Left ventricle myocardium inferior (tissue), 1 donor: ENCODE results near the gene GPR160. TPM values are rescaled to one million over a fixed set of nuclear protein-coding genes. Genes with fewer than 3 reads are reported as not detected.
"Not testable (repeated sequence)": the region's sequence is repeated elsewhere in the genome, so short reads cannot be mapped to it uniquely, and the experiment has no call there.

Source experiments
- DNase-seq: peaks from one replicate; pipeline ENCODE4 v3.0.0-alpha.2; 2020
- H3K27ac ChIP-seq: fragments of 200-600 bp; replicated peaks from 2 replicates; pipeline ENCODE4 v1.8.0; 2021
- H3K27me3 ChIP-seq: fragments of 200-600 bp; 2 replicates; pipeline ENCODE4 v1.8.0; 2021; ENCODE audit warnings: low read depth
- H3K36me3 ChIP-seq: fragments of 200-600 bp; 2 replicates; pipeline ENCODE4 v1.8.0; 2021
- H3K4me1 ChIP-seq: fragments of 200-600 bp; 2 replicates; pipeline ENCODE4 v1.8.0; 2021
- H3K4me3 ChIP-seq: fragments of 200-600 bp; 2 replicates; pipeline ENCODE4 v1.8.0; 2021; ENCODE audit warnings: mild to moderate bottlenecking, moderate library complexity
- H3K9me3 ChIP-seq: fragments of 200-600 bp; replicated peaks from 2 replicates; pipeline ENCODE4 v1.8.0; 2021
- intact Hi-C: fragments of 100-400 bp; cut with micrococcal nuclease; formaldehyde crosslinking; loops from one replicate; pipeline ENCODE4 v1.11.0; 2022
- total RNA-seq: library from RNA; stranded (reverse); fragmentation: NEBNext Ultra II Directional; extraction: Animal tissue kit (Norgen Biotek cat#: 25700); gene quantifications from one replicate; pipeline ENCODE4 v1.2.1, GENCODE V29; 2021
- TF ChIP-seq, protein P1 (sequence below): fragments of 200-600 bp; IDR thresholded peaks from 2 replicates; pipeline ENCODE4 v1.8.0; 2021; ENCODE audit warnings: antibody characterized with exemption, mild to moderate bottlenecking, borderline replicate concordance
- donor health status: DM: no; HTN: yes; CAD: no; lungs with severe emphysema.

The GPR160 gene
- total RNA-seq, 1 donor from 2014 or later = 0.99 TPM

DNA sequence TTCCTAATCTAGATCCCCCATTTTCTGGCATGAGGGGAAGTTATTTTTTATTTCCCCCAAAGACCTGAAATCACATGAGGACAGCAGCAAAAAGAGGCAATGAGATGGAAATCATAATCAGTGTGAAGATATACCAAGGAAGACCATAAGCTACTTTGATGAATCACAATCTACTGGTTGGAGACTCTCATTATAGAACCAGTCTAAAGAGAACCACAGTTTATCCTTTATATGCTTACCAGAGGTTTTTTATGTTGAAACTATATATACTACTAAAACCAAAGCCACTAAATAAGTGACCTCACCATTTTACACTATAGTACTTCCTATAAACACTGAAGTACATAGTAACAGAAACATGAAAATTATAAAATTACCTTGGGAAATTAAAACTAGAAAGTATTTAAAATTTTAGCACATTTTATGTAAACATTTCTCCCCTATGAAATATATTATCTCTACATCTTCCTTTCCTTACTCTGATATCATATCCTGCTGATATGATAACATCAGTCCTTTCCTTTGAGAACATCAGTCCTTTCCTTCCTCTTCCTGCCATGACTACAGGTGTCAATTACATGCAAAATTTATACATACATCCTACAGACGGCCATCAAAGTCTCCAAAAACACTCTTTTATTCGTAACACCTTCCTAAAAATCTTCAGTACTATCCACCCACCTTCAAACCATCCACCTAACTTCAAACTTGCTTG is 71.9 kb downstream of the GPR160 start:
- intact Hi-C loops = no loop called here
- H3K36me3 ChIP-seq = peaks cover 68% of the 10 kb centered on the region
- DNase-seq = no peak
- H3K4me3 ChIP-seq = no peak overlapping the region
- TF ChIP-seq, protein P1, sequence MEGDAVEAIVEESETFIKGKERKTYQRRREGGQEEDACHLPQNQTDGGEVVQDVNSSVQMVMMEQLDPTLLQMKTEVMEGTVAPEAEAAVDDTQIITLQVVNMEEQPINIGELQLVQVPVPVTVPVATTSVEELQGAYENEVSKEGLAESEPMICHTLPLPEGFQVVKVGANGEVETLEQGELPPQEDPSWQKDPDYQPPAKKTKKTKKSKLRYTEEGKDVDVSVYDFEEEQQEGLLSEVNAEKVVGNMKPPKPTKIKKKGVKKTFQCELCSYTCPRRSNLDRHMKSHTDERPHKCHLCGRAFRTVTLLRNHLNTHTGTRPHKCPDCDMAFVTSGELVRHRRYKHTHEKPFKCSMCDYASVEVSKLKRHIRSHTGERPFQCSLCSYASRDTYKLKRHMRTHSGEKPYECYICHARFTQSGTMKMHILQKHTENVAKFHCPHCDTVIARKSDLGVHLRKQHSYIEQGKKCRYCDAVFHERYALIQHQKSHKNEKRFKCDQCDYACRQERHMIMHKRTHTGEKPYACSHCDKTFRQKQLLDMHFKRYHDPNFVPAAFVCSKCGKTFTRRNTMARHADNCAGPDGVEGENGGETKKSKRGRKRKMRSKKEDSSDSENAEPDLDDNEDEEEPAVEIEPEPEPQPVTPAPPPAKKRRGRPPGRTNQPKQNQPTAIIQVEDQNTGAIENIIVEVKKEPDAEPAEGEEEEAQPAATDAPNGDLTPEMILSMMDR = no peak
- peaks cover 11% of the 10 kb centered on the region for H3K4me1 ChIP-seq
- H3K27me3 ChIP-seq = no peaks in the 10 kb centered on the region
- H3K27ac ChIP-seq = no peak overlapping the region
- H3K9me3 ChIP-seq = no peaks in the 10 kb centered on the region

DNA sequence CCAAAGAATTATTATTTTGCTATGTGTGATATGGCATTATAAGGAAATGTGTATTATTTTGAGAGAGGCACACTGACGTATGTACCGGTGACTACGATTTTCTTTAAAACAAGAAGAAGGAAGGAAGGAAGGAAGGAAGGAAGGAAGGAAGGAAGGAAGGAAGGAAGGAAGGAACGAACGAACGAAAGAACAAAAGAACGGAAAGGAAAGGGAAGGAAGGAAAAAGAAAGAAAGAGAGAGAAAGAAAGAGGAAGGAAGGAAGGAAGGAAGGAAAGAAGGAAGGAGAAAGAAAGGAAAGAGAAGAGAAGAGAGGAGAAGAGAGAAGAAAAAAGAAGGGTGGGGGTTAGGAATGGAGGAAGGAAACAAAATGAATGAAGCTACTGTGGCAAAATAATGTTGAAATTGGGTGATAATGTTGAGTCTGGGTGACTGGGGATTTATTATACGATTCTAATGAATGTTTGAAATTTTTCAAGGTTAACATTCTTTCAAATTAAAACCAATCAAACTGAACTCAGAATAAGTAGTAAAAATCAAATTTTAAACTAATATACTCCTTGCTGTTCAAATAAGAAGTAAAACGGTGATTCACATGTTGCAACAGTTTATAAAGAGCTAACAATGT is 73.5 kb downstream of the GPR160 start:
- intact Hi-C loops = no loop called here
- DNase-seq = no peak
- TF ChIP-seq, protein P1 = no peak
- no peak overlapping the region for H3K27ac ChIP-seq
- peaks cover 70% of the 10 kb centered on the region for H3K36me3 ChIP-seq
- H3K4me3 ChIP-seq = no peak overlapping the region
- no peaks in the 10 kb centered on the region for H3K27me3 ChIP-seq
- H3K9me3 ChIP-seq = no peaks in the 10 kb centered on the region
- peaks cover 11% of the 10 kb centered on the region for H3K4me1 ChIP-seq

DNA sequence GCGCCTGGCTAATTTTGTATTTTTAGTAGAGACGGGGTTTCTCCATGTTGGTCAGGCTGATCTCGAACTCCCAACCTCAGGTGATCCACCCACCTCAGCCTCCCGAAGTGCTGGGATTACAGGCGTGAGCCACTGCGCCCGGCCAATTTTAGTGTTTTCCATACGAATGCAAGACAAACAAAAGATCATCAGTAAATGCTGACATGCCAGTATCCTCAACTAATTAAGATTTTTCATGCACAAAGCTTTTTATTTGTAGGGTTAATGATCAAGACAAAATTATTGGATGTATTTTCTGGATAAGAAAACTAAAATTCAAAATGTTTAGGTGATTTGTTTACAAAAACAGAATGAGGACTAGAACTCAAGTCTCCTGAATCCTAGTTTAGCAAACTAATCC is 76.4 kb downstream of the GPR160 start:
- Histone ChIP-seq H3K36me3 (peaks cover 85% of the 10 kb centered on the region), H3K4me1 (peaks cover 11% of the 10 kb centered on the region)
- H3K27me3 ChIP-seq, intact Hi-C loops, H3K9me3 ChIP-seq, H3K4me3 ChIP-seq, H3K27ac ChIP-seq, DNase-seq: not testable (repeated sequence)

DNA sequence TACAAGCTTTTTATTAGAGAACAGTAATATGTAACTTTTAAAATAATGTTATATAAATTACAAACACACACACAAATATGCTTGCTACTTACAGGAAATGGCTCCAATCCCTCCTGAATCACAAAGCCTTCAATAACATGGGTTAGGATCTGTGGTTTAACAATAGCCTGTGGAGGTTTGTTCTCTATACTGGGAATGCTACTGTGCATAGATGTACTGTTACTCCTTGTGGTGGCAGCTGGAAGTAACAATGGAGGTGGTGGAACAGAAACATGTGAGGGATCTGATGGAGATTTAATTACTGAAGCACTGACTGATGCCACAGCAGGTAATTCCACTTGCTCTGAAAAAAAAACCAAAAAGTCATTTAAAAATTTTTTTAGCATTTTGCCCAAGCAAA is 79.3 kb downstream of the GPR160 start:
- no peak for DNase-seq
- intact Hi-C loops = no loop called here
- no peak overlapping the region for H3K4me3 ChIP-seq
- H3K27me3 ChIP-seq = no peaks in the 10 kb centered on the region
- H3K4me1 ChIP-seq = no peaks in the 10 kb centered on the region
- TF ChIP-seq, protein P1 = no peak
- no peak overlapping the region for H3K27ac ChIP-seq
- no peaks in the 10 kb centered on the region for H3K9me3 ChIP-seq
- H3K36me3 ChIP-seq = peaks cover 87% of the 10 kb centered on the region

DNA sequence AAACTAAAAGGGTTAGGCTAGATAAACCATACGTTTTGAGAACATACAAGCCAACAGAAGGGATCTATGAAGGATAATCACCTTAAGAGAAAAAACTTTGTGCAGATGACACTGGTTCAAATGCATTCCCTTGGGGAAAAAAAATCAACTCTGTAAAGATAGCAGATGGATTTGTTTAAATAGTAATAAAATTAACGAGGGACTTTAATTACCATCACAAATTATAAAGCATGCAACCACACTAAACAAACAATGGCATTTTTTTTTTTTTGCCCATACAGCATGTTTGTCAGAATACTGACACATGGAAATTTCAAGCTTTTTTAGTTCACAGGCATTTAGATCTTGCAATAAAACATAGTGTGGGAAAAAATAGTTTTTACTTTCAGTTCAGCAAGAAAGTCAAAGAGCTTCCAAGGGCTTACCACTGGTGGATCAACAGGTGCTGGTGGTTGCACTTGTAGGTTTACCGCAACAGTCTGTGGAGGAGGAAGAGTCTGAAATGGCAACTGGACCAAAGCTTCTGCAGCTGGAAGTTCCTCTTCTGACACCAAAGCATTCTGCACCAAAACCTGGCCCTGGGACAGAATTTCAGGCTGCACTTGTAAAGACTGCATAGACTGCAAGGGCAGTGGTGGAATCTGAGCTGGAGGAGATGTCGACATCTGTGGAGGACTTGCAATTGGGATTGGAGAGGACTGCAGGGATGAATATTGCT is 90.6 kb downstream of the GPR160 start:
- H3K4me3 ChIP-seq = no peak overlapping the region
- no peaks in the 10 kb centered on the region for H3K4me1 ChIP-seq
- H3K36me3 ChIP-seq = peaks cover 46% of the 10 kb centered on the region
- TF ChIP-seq, protein P1 = no peak
- H3K27ac ChIP-seq = no peak overlapping the region
- peaks cover 13% of the 10 kb centered on the region for H3K9me3 ChIP-seq
- DNase-seq = no peak
- H3K27me3 ChIP-seq = no peaks in the 10 kb centered on the region
- intact Hi-C loops = no loop called here
